GM19455 (cell line): ENCODE results near the gene PRKCI.
"Not testable (repeated sequence)": the region's sequence is repeated elsewhere in the genome, so short reads cannot be mapped to it uniquely, and the experiment has no call there.

Source experiments
- ATAC-seq: cut with Tn5 transposase; IDR thresholded peaks from one replicate; pipeline ENCODE4 v1.9.1; 2021; ENCODE audit not compliant: unreplicated experiment

PRKCI gene

DNA sequence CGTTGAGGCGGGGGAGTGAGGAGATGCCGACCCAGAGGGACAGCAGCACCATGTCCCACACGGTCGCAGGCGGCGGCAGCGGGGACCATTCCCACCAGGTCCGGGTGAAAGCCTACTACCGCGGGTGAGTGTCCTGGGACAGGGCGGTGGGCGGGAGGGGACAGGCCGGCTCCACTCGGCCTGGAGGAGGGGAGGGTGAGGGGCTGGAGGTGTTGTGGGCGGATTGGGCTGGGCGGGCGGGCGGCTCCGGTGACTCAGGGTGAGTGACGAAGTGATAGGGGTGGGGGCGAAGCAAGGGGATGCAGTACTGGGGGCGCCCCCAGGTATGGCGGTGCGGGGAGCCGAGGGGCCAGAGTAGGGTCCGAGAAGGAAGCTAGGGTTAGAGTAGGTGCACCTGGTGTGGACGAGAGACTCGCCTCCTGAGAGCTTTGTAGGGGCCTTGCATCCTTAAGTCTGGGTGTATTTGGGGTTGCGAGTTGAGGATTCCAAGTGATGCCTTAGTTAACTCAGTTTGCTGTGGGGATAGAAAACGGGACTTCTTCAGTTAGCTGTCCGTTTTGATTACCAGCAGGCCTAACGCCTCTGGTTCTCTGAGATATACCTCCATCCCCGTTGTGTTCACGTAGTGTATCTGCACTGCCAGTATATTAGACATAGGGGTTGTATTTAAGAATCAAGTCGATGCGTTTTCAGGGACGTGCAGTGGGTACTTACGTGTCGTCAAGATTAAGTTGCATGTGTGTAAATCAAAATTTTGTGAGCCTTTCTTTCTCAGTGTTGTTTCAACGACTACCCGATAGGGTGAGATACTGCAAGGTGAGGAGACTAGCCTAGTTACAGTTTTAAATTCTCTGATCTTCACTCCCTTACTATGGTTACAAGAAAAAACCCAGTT, 670 bp downstream of the PRKCI start:
- ATAC-seq, result peak; percentile 40

DNA sequence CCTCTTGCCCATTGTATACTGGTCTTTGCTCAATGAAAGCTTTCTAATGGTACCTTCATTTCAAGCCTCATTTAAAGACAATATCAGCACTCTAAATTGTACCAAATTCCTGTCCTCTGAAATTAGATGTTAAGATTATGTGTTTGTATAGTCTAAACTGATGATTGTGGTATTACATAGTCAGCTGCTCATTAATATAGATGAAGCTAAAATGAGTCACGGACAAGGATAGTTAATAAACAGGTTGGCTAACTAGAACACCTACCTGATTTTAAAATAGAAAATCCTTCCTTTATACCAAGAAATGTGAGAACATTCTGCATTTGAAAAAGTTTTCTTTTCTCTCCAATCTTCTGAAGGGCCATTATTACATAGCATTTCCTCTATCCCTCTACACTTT, 2.9 kb downstream of the PRKCI start:
- ATAC-seq, result no peak

DNA sequence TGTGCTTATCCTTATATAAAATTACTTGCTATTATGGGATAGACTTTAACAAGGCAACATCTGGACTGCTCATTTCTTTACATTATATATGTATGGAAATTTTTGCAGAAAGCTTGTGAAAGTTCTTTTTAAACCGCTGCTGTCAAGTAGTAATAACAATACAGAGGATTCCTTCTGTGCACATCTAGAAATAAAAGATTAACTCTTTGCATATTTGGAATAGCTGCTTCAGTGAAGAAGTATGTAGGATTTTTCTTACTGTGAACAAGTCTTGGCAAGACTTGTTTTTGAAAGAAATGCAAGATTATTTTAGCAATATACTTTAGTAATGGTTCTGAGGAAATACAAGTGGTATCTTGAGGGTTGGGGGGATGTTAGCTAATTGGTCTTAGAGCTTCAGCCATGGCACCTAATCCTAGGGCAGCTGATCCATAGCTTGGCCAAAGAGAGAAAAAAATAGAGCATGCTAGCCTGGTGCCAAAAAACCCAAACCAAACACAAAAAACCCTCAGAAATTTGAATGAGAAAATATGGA, 4.3 kb downstream of the PRKCI start:
- no peak for ATAC-seq

DNA sequence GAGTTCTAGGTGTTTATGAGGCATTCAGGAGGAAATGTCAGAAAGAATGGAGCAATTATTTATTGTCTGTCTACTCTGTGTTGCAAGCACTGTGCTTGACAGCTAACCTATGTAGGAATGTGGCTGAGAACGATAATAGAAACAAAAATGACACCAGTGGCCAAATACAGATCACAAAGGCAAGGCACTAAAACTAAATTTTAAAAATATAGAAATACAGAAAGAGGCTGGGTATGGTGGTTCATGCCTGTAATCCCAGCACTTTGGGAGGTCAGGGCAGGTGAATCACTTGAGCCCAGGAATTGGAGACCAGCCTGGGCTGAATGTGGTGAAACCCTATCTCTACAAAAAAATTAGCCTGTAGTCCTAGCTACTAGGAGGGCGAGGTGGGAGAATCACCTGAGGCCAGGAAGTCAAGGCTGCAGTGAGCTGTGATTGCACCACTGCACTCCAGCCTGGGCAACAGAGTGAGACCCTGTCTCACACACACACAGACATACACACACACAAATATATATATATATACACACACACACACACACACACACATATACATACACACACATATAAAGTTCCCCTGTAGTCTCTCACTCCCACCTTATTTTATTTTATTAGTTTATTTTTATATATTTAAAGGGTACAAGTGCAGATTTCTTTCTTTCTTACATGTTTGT, 6.0 kb downstream of the PRKCI start:
- no peak for ATAC-seq

DNA sequence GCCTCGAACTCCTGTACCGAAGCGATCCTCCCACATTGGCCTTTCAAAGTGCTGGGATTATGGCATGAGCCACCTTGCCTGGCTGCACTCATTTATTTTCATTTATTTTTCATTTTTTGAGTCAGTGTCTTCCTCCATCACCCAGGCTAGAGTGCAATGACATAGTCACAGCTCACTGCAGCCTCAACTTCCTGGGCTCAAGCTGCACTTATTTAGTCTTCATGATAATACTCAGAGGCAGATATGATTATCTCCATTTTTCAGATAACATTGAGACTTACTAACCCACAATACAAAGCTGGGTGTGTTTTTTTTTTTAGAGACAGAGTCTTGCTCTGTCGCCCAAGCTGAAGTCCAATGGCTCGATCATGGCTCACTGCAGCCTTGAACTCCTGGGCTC, 10.0 kb downstream of the PRKCI start:
- ATAC-seq, result no peak

DNA sequence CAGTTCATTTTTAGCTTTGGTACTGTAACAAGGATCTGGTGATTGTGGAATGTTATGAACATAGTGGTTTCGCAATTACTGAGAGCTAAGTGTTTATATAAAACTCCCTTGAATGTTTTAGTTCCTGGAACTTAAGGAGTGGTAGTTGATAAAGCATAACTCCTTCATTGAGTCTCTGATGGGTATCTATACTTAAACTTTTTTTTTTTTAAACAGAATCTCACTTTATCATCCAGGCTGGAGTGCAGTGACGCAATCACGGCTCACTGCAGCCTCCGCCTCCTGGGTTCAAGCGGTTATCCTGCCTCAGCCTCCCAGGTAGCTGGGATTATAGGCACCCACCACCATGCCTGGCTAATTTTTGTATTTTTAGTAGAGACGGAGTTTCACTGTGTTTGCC, 11.3 kb downstream of the PRKCI start:
- ATAC-seq, result no peak

DNA sequence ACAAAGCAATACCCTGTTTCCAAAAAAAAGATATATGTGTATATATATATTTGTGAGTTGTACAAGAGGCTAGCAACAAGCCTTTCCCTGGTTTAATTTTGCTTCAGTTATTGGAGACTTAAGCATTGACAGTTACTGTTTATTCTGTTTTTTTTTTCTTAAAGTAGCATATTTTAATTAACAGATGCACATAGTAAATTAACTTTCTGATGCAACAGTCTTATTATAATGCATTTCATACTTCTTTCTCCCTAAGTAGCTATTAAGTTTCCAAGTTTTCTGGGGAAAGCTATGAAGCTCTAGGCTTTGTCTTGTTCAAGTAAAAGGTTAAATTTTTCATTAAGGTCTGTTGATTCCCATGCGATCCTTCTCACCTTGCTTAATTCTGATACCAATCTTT, 17.9 kb downstream of the PRKCI start:
- ATAC-seq, result no peak

DNA sequence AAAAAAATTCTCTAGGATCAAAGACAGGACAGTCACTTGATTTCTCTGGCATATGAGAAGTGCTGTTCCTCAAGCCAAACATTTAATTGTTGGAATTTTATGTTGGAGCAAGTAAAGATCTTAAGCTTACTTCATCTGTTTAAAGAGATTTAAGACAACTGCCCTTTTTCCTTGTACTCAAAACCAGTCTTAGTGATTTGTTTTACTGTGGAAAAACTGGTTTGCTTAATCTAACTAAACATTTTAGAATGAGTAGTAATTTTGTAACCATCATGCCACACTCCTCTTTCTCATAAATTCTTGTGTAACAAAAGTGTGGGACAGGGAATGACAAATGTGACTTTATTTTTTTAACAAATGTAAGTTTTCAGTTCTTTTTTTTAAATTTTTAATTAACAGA, 18.4 kb downstream of the PRKCI start:
- no peak for ATAC-seq

DNA sequence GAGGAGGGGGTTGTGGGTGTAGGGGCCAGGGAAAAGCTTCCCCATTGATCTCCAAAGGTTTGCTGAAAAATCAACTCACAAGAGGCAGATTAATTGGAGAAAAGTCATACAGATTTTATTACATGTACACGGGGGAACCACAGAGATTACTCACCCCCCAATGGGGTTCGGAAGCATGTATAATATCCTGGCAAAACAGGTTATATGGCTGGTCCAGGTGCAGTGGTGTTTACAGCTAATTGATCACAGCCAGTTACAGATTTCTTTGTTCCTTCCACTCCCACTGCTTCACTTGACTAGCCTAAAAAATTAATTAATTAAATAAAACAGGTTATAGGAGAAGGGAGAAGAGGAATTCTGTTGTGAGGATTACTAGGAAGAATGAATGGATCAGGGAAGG, 22.4 kb downstream of the PRKCI start:
- no peak for ATAC-seq

DNA sequence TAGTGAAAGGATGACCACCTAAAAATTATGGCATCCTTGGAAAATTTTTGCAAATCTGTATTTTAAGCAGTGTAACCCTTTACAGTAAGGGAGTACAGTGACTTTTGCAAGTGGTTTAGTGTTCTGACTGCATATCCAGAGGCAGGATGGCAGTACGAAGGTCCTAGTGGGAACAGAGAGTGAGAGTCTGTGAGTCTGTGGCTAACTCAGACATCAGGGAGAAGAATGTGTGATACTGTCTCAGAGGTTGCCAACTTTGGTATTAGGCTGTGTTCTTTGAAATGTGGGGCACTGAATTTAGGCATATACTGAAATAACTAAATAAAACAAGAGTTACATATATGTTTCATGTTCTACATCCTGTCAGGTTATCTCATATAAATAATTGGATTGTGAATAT, 25.7 kb downstream of the PRKCI start:
- ATAC-seq, result no peak

DNA sequence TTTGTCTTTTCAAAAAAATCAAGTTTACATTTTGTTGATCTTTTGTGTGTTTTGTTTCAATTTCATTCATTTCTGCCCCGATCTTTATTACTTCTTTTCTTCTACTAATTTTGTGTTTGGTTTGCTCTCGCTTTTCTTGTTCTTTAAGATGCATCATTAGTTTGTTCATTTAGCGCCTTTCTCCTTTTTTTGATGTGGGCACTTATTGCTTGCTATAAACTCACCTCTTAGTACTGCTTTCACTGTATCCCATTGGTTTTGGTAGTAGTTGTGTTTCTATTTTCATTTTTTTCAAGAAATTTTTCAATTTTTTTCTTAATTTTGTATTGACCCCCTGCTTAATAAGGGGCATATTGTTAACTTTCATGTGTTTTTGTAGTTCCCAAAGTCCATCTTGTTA, 34.4 kb downstream of the PRKCI start:
- ATAC-seq, result no peak

DNA sequence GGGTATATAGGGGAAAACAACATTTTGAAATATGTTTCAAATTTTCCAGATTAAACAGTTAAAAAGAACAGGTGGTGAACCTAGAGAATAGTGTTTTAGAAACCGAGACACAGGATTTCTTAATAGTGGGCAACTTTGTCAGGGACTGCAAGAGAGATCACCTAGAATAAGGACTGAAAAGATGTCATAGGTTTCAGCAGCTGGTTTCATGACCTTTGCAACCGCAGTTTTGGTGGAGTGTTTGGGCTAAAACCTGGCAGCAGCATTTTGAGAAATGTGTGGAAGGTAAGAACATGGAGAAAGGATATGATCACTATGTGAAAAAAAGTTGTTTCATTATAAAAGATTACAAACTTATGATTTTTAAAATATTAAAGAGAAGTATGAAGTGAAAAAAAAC, 34.9 kb downstream of the PRKCI start:
- ATAC-seq, result peak; percentile 68

DNA sequence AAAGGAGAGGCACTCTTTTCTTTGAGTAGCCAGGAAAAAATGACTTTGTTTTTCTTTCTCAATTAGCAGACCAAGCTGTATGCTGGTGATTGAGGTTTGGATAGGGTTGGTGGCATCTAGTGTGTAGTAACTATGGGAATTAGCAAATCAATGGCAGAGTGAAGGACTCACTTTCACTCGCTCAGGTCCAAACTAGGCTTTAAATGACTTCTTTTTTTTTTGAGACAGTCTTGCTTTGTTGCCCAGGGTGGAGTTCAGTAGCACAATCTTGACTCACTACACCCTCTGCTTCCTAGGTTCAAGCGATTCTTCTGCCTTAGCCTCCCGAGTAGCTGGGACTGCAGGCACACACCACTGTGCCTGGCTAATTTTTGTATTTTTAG, 35.9 kb downstream of the PRKCI start:
- no peak for ATAC-seq

DNA sequence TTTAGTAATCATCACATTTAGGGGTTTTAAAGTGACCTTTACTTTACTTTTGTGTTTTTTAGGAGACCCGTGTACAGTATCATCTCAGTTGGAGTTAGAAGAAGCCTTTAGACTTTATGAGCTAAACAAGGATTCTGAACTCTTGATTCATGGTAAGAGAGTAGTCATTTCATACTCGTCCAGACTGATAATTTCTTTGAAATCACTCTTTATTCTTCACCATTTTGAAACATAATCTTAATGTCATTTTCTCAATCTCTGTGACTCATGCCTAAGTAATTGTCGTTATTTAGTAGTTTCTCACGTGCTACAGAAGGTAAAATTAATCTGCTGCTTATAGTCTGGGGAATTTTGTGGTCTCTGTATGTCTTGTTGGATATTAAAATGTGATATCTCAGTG, 37.7 kb downstream of the PRKCI start:
- no peak for ATAC-seq

DNA sequence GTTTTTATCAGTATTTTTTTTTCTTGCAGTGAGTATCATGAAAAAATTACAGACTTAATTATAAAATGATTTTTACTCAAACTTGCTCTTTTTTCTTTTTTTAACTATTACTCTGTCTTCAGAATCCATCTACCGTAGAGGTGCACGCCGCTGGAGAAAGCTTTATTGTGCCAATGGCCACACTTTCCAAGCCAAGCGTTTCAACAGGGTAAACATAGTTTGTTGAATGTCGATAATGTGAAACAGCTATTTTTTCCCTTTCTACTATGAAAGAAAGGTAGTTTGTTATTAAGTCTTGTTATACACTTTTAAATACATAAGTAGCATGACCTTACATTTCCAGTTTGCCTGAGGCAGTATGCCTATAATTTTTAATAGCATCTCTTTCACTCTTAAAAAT, 45.6 kb downstream of the PRKCI start:
- no peak for ATAC-seq

DNA sequence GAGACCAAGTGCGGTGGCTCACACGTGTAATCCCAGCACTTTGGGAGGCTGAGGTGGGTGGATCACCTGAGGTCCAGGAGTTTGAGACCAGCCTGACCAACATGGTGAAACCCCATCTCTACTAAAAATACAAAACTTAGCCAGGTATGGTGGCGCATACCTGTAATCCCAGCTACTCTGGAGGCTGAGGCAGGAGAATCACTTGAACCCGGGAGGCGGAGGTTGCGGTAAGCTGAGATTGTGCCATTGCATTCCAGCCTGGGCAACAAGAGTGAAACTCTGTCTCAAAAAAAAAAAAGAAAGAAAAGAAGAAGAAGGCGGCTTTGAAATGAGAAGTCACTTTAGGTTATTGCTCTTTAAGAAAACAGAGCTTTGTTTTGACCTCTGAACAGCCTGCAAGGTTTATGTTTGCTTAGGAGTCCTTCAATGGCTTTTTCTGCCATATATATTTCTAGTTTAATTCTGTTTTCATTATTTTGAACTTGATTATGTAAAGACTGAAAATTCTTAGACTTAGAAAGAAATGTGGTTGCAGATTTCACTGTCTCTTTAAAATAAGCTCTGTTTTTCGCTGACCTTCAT, 47.5 kb downstream of the PRKCI start:
- ATAC-seq, result not testable (repeated sequence)

DNA sequence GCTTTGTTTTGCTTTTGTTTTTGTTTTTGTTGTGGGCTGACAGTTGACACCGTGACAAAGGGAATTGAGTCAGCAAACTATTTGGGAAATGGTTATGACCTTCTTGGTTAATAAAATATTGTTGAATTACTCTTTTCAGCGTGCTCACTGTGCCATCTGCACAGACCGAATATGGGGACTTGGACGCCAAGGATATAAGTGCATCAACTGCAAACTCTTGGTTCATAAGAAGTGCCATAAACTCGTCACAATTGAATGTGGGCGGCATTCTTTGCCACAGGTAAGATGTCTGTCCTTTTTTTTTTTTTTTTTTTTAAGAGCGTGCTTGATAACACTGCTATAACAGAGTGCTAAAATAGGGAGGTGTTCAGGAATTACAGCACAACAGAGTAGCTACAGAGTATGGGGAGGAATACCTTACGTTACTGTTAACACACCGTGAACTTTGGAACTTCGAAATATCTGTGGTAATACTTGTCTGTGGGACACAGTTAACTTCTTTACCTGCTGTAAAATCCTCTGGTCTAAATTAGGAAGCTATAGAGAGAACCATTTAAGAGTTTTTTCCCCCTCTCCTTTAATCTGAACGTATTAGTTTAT, 48.2 kb downstream of the PRKCI start:
- no peak for ATAC-seq

DNA sequence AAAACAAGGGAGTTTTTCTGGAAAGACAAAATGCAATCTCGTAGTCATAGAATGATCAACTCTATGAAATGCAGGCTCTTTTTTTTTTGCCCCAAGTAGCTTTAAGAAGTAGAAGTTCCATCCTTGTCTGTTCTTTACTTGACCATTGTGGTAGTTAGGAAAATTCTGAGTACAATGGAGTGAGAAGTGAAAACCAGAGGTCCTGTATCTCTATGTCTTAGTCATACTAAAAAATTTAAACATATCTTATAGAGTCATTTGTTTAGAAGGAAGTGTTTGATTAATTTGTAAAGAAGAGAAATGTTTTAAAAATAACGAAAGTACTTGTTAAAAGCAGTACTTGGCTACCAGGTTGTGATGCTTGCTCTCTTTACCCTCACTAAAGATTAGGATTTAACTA, 52.4 kb downstream of the PRKCI start:
- ATAC-seq, result no peak

DNA sequence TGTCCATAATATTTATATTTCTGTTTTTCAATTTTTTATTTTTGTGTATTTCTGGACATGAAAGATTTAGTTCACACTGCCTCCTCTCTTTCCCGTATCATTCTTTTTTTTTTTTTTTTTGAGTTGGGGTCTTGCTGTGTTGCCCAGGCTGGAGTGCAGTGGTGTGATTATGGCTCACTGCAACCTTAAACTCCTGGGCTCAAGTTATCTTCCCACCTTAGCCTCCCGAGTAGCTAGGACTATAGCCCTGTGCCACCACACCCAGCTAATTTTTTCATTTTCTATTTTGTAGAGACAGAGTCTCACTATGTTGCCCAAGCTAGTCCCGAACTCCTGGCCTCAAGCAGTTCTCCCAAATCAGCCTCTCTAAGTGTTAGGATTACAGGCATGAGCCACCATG, 53.6 kb downstream of the PRKCI start:
- ATAC-seq, result no peak

DNA sequence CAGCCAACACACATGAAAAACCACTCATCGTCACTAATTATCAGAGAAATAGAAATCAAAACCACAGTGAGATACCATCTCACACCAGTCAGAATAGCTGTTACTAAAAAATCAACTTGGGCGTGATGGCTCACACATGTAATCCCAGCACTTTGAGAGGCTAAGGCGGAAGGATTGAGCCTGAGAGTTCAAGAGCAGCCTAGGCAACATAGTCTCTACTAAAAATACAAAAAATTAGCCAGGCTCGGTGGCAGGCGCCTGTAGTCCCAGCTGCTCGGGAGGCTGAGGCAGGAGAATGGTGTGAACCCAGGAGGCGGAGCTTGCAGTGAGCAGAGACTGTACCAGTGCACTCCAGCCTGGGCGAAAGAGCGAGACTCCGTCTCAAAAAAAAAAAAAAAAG, 55.1 kb downstream of the PRKCI start:
- ATAC-seq, result not testable (repeated sequence)

DNA sequence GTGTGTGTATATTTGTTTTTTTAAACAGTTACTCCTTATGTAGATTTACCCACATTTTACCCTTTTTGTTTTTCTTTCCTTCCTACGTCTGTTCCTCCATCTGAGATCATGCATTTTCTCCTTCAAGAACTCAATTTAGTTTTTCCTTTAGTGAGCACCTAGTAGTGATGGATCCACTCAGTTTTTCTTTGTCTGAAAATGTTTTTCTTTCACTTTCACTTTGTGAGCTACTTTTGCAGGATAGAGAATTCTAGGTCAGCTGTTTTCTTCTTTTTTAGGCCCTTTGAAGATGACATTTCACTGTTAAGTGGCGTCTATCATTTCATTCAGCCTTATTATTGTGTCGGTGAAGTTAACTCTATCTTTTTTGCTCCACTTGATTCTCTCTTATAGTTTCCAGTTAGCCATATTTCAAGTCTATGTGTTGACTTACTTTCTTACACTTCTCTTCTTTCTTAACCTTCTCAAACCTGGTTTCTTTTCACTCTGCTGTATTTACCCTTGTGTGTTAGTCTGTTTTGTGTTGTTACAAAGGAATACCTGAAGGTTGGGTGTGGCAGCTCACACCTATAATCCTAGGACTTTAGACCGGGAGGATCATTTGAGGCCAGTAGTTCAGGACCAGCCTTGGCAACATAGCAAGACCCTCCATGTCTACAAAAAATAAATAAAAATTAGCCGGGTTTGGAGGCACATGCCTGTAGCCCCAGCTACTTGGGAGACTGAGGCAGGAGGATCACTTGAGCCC, 55.8 kb downstream of the PRKCI start:
- ATAC-seq, result no peak
